ENCODE results near the gene KLK15. TPM values are rescaled to one million over a fixed set of nuclear protein-coding genes. Genes with fewer than 3 reads are reported as not detected.

Gene KLK15
- total and polyA plus RNA-seq, 2 of the 8 experiments (the other 6 are each of a cell fraction or from before 2014, with no cell fraction given), result not detected

- Histone ChIP-seq H3K4ac (replicated peaks; ENCODE audit: insufficient read length, low read depth, low read length) (no peak overlapping the region), H3K14ac (ENCODE audit: insufficient read length) (no peak overlapping the region), H3K79me2 (ENCODE audit: control insufficient read depth in 1 of 2, insufficient read depth in 2 of 2, low read length in 2 of 2) (no peaks in the 10 kb centered on the region), H3K27ac (ENCODE audit: low read depth, low read length) (no peak overlapping the region), H4K91ac (replicated peaks; ENCODE audit: insufficient read length, low read length) (peak overlapping the region; percentile 94), H2BK20ac (ENCODE audit: low read length) (no peak overlapping the region), H3K23me2 (ENCODE audit: low read depth, low read length) (no peaks in the 10 kb centered on the region), H2BK5ac (ENCODE audit: low read depth, low read length) (no peak overlapping the region), H3K27me3 (replicated peaks in 1 of 4; ENCODE audit: control insufficient read depth in 3 of 4, extremely low read depth in 1 of 4, insufficient read depth in 3 of 4, low read length in 3 of 4) (peaks cover 0 to 3% (median 1%) of the 10 kb centered on the region in 4 experiments; a peak in 4 of 7 replicates), H2BK12ac (ENCODE audit: low read depth, low read length) (peak overlapping the region; percentile 40; the same call in 1 of the 2 replicates), H3K9me3 (ENCODE audit: insufficient read depth in 2 of 2, low read depth in 1 of 2, low read length in 1 of 2) (no peaks in the 10 kb centered on the region), H2BK15ac (ENCODE audit: low read length) (0 out of 2 replicates have a peak overlapping the region, but pooled peaks have one; percentile 7), H4K20me1 (replicated peaks in 1 of 2; ENCODE audit: control insufficient read depth in 1 of 2, insufficient read depth in 2 of 2, low read length in 2 of 2) (no peaks in the 10 kb centered on the region), H4K8ac (ENCODE audit: extremely low read depth, insufficient read depth, low read length) (peak overlapping the region; percentile 60; the same call in 1 of the 2 replicates), H3K4me3 (ENCODE audit: extremely low read depth in 1 of 4, insufficient read depth in 2 of 4, low read depth in 3 of 4, low read length in 4 of 4) (0 out of 8 replicates have a peak overlapping the region, but pooled peaks of 1 of the 4 experiments have one; percentile 15), H2AK5ac (ENCODE audit: low read depth, low read length) (no peak overlapping the region), H3K36me3 (ENCODE audit: control insufficient read depth in 2 of 4, insufficient read depth in 4 of 4, low read length in 3 of 4) (no peaks in the 10 kb centered on the region), H2AFZ (ENCODE audit: low read length) (peak overlapping the region; percentile 70; the same call in 1 of the 2 replicates), H3K4me1 (replicated peaks in 1 of 4; ENCODE audit: control insufficient read depth in 3 of 4, insufficient read depth in 4 of 4, low read length in 3 of 4) (peaks cover 0 to 12% (median 3%) of the 10 kb centered on the region in 4 experiments; a peak in 3 of 7 replicates), H3K4me2 (ENCODE audit: insufficient read depth in 1 of 2, low read depth in 2 of 2, low read length in 2 of 2) (peak overlapping the region; percentile 16 to 38; a peak in 3 of 4 replicates), H3K56ac (replicated peaks; ENCODE audit: insufficient read length, low read depth, low read length) (no peak overlapping the region), H4K5ac (ENCODE audit: insufficient read length, low read depth, low read length) (peak overlapping the region; percentile 40), H3K23ac (ENCODE audit: insufficient read length) (no peak overlapping the region), H3K9ac (replicated peaks in 1 of 4; ENCODE audit: extremely low read depth in 1 of 4, low read depth in 3 of 4, low read length in 3 of 4) (no peak overlapping the region), H2BK120ac (replicated peaks; ENCODE audit: low read depth, low read length) (no peak overlapping the region), H3K79me1 (ENCODE audit: low read depth, low read length) (no peaks in the 10 kb centered on the region), H3K18ac (ENCODE audit: extremely low read depth, low read length) (0 out of 2 replicates have a peak overlapping the region, but pooled peaks have one; percentile 40)
- 66% methylated on average over 6 of the region's 8 CpGs; no CpG with 5 or more reads in 1 of the 2 experiments for WGBS, 2 experiments (ENCODE audit: extremely low coverage in 1 of 2, insufficient coverage in 1 of 2, insufficient read length in 1 of 2, insufficient replicate concordance in 2 of 2, low coverage in 1 of 2, low lambda C conversion rate in 2 of 2, missing lambda C conversion rate in 1 of 2)
- no peak for FAIRE-seq
- ChIA-PET POLR2A (ENCODE audit: partially characterized antibody) (interaction anchor here (0.6 to 4.1 kb wide), 4 partner anchors 73 to 151 kb away, joined by 3 to 15 read pairs (median 4); no protein-coding TSS in a partner anchor), CTCF (ENCODE audit: partially characterized antibody) (interaction anchor here (0.9 to 2.0 kb wide), 4 partner anchors 27 to 144 kb away, joined by 3 to 4 read pairs (median 3); no protein-coding TSS in a partner anchor)
- DNase-seq (ENCODE audit: low read depth in 1 of 2, low spot score in 2 of 2), result no peak
- TF ChIP-seq SIRT6 (IDR thresholded peaks at IDR 0.05; ENCODE audit: low read length) (no peak), GTF2F1 (IDR thresholded peaks at IDR 0.05; ENCODE audit: borderline replicate concordance, low read depth, low read length) (no peak), TBP (IDR thresholded peaks at IDR 0.05; ENCODE audit: low read depth, low read length) (no peak), RFX5 (IDR thresholded peaks at IDR 0.05; ENCODE audit: borderline replicate concordance, low read depth, low read length) (no peak), POLR2AphosphoS5 (IDR thresholded peaks at IDR 0.05; ENCODE audit: low read depth, low read length) (no peak), CTBP2 (IDR thresholded peaks at IDR 0.05; ENCODE audit: borderline replicate concordance, insufficient read depth, insufficient read length, low read length) (no peak), CTCF (IDR thresholded peaks at IDR 0.05; ENCODE audit: control extremely low read depth in 1 of 3, insufficient read depth in 1 of 3, low read depth in 1 of 3, low read length in 3 of 3) (no peak), E2F6 (IDR thresholded peaks at IDR 0.05) (no peak), RBBP5 (IDR thresholded peaks at IDR 0.05; ENCODE audit: borderline replicate concordance, low read depth, low read length) (no peak), ASH2L (IDR thresholded peaks at IDR 0.05; ENCODE audit: low read length) (no peak)
These were observed 44.0 kb upstream of the KLK15 start for GRCh38 chr19:50877338-50877737.

Measured in H1 (cell line).